Raji (cell line): Measurements from ENCODE around the gene SSC5D.

ENCODE experiments used
- POLR2A ChIP-seq: IDR thresholded peaks from 2 replicates; pipeline ENCODE4 v1.6.1; 2011; ENCODE audit warnings: low read depth, low read length, control low read depth; ENCODE audit not compliant: insufficient read depth

SSC5D gene

GRCh38 chr19:55526216-55527196 lies 38.3 kb downstream of the SSC5D start:
- no peak for TF ChIP-seq POLR2A

- no peak for TF ChIP-seq POLR2A
Measured at GRCh38 chr19:55527197-55528029, 39.2 kb downstream of the SSC5D start.

- no peak for TF ChIP-seq POLR2A
Measured at GRCh38 chr19:55528030-55528803, 40.0 kb downstream of the SSC5D start.

- TF ChIP-seq POLR2A: no peak
Measured at GRCh38 chr19:55529636-55530234, 41.5 kb downstream of the SSC5D start.

GRCh38 chr19:55530996-55531395 lies 42.8 kb downstream of the SSC5D start:
- TF ChIP-seq POLR2A: no peak

GRCh38 chr19:55535173-55535964 lies 47.1 kb downstream of the SSC5D start:
- TF ChIP-seq POLR2A: no peak

GRCh38 chr19:55535965-55536350 lies 47.7 kb downstream of the SSC5D start:
- TF ChIP-seq POLR2A: no peak

GRCh38 chr19:55536366-55536765 lies 48.1 kb downstream of the SSC5D start:
- TF ChIP-seq POLR2A: no peak

- no peak for TF ChIP-seq POLR2A
Measured at GRCh38 chr19:55536951-55537740, 48.9 kb downstream of the SSC5D start, which contains the start of gene SBK2. TSS of gene SBK2 (minus strand) at chr19:55537133. CDS start at chr19:55536294, 839 bp downstream.

- TF ChIP-seq POLR2A: no peak
Measured at GRCh38 chr19:55537741-55538111, 49.5 kb downstream of the SSC5D start.

GRCh38 chr19:55538132-55538531 lies 49.9 kb downstream of the SSC5D start:
- TF ChIP-seq POLR2A: no peak

- no peak for TF ChIP-seq POLR2A
Measured at GRCh38 chr19:55539090-55539984, 51.1 kb downstream of the SSC5D start.
